ENCODE results near the gene CPPED1.

CPPED1 gene

DNA sequence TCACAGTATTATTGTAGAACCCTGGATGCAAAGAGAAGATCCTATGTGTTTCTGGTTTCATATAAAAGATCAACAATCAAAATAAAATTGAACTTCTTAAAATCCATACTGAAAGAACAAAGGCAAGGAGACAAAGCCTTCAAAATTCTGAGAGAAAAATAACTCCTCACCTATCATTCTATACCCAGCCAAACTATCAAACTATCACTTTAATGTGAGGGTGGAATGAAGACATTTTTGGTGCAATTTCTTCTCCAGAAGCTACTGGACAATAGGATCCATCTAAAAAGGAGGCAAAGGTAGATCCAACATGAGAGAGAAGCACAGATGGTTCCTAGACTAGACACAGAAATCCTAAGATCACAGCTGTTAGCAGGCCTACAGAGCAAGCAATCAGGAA is 71.1 kb downstream of the CPPED1 start:
- H3K4me3 ChIP-seq (ENCODE audit: low read depth, low read length) = no peak overlapping the region
- TF ChIP-seq, protein P1, sequence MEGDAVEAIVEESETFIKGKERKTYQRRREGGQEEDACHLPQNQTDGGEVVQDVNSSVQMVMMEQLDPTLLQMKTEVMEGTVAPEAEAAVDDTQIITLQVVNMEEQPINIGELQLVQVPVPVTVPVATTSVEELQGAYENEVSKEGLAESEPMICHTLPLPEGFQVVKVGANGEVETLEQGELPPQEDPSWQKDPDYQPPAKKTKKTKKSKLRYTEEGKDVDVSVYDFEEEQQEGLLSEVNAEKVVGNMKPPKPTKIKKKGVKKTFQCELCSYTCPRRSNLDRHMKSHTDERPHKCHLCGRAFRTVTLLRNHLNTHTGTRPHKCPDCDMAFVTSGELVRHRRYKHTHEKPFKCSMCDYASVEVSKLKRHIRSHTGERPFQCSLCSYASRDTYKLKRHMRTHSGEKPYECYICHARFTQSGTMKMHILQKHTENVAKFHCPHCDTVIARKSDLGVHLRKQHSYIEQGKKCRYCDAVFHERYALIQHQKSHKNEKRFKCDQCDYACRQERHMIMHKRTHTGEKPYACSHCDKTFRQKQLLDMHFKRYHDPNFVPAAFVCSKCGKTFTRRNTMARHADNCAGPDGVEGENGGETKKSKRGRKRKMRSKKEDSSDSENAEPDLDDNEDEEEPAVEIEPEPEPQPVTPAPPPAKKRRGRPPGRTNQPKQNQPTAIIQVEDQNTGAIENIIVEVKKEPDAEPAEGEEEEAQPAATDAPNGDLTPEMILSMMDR (IDR thresholded peaks at IDR 0.05; ENCODE audit: low read depth, low read length) = no peak
- in situ Hi-C loops (cut with HindIII; ENCODE audit: low sequenced_read_pairs) = no loop called here
- DNase-seq (ENCODE audit: low read depth, low spot score) = no peak

DNA sequence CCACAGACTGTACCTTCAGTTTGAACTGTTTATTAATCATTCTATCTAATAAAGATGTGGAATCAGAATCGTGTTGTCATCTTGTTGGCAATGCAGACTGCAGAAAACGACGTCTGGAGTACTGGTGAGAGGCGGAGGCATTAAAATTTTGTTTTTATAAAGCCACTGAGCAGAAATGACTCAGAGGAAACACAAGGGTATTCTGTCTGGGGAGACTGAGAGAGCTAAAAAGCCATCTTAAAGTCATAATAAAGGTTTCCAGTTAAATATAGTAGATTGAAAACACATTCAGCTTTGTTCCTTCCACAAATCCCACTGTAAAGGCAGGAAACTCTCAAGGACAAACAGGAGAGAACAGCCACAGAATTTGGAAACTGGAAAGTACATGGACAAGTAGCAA is 74.2 kb downstream of the CPPED1 start:
- in situ Hi-C loops (cut with HindIII; ENCODE audit: low sequenced_read_pairs) = no loop called here
- TF ChIP-seq, protein P1 (IDR thresholded peaks at IDR 0.05; ENCODE audit: low read depth, low read length) = no peak
- H3K4me3 ChIP-seq (ENCODE audit: low read depth, low read length) = no peak overlapping the region

DNA sequence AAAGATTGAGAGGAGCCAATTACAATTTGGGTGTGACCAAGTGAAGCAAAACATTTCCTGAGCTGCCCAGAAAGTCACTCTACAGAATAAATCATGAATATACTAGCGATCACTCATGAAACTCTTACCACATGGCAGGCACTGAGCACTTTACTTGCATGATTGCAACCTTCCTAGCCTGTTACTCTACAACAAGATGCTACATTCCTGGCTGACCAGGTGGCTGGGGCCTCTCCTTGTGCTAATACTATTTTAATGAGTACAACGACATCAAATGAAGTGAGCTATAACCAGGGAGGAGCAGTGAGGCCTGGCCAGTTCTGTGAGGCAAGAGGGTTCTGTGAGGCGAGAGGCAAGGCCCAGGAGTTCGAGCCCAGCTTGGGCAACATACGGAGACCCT is 75.2 kb downstream of the CPPED1 start:
- in situ Hi-C loops (cut with HindIII; ENCODE audit: low sequenced_read_pairs) = no loop called here
- no peak overlapping the region for H3K4me3 ChIP-seq (ENCODE audit: low read depth, low read length)
- DNase-seq (ENCODE audit: low read depth, low spot score) = no peak
- TF ChIP-seq, protein P1 (IDR thresholded peaks at IDR 0.05; ENCODE audit: low read depth, low read length) = no peak

More for the DNA sequence above, 74.2 kb downstream of the CPPED1 start:
- peak; percentile 88 for DNase-seq (ENCODE audit: low read depth, low spot score)

DNA sequence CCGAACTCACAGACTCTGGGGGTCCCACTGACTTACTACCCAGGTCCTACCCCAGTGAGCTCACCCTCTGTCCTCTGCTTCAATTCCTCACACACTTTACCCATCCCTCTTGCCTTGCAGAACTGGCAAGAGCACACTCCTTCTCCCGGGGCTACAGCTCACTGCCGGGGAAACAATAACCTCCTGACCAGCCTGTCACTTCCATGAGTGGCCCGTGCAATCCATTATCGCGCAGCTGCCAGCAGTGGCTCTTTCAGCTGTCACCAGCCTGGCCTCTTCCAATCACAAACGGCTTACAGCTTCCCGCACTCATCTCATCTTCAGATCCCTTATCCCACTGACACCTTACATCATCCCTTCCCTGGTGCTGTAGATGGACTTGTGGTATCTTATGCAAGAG is 79.5 kb downstream of the CPPED1 start:
- DNase-seq (ENCODE audit: low read depth, low spot score) = no peak
- TF ChIP-seq, protein P1 (IDR thresholded peaks at IDR 0.05; ENCODE audit: low read depth, low read length) = no peak
- no peak overlapping the region for H3K4me3 ChIP-seq (ENCODE audit: low read depth, low read length)
- in situ Hi-C loops (cut with HindIII; ENCODE audit: low sequenced_read_pairs) = no loop called here

DNA sequence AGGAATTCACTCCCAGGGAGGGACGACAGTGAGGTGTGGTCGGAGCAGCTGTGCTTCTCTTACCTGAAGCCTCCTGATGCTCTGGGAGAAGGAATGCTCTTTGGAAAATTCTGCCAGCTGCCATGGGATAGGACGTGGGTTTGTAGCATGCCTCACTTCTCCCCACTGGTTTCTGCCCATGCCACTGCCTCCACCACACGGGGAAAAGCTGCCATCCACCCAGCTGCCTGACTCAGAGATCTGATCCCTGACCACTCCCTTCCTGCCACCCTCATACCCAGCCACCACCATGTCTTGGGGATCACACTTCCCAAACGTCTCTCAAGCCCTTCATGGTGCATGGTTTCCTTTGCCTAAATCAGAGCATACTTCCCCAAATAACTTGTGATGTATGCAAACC is 80.0 kb downstream of the CPPED1 start:
- TF ChIP-seq, protein P1 (IDR thresholded peaks at IDR 0.05; ENCODE audit: low read depth, low read length) = no peak
- no peak for DNase-seq (ENCODE audit: low read depth, low spot score)
- H3K4me3 ChIP-seq (ENCODE audit: low read depth, low read length) = no peak overlapping the region
- in situ Hi-C loops (cut with HindIII; ENCODE audit: low sequenced_read_pairs) = no loop called here

DNA sequence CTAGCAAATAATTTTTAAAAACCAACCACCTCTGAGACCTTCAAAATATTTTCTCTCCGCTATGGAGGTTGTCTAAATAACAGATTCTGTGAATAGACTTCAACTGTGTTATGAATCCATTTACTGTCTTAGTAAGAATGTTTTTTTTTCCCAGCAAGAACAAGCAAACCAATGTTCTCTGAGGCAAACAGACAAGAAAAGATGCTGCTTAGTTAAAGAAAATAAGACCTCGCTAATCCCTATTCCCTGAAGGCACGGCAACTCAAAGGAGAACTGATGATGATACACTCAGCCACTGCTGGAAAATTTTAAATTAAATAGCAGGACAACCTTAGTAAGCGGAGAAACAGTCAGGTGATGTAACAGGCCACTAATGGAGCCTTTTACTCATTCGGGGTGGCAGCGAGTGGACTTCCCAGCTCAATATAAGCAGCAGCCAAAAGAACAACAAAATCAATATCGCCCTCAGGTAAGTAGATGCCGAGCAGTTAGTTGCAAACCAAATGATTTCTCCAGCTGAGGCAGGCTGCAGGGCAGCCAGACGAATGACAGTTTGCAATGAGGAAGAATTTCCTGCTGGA is 81.8 kb downstream of the CPPED1 start:
- DNase-seq (ENCODE audit: low read depth, low spot score) = peak; percentile 49
- H3K4me3 ChIP-seq (ENCODE audit: low read depth, low read length) = no peak overlapping the region
- in situ Hi-C loops (cut with HindIII; ENCODE audit: low sequenced_read_pairs) = no loop called here
- TF ChIP-seq, protein P1 (IDR thresholded peaks at IDR 0.05; ENCODE audit: low read depth, low read length) = no peak

DNA sequence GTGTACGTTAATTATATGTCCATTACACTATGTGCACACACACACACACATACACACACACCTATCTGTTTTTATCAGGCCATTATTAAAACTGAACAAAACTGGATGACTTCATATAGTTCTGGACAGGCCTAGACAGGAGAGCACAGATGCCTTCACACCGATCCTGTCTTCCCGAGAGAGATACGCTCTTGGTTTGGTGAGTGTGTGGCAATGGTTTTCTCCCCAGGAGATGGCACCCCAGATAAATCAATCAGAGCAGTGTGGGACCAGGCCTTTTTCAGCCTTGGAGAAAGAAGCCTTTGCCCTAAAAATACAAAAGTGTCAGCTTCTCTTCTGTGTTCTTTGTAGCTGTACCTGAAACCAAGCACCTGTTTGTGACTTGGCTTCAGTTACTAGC is 83.7 kb downstream of the CPPED1 start:
- in situ Hi-C loops (cut with HindIII; ENCODE audit: low sequenced_read_pairs) = no loop called here
- H3K4me3 ChIP-seq (ENCODE audit: low read depth, low read length) = no peak overlapping the region
- TF ChIP-seq, protein P1 (IDR thresholded peaks at IDR 0.05; ENCODE audit: low read depth, low read length) = no peak
- no peak for DNase-seq (ENCODE audit: low read depth, low spot score)

Measured in astrocyte of the spinal cord (primary cell).